Upper lobe of left lung (tissue), 4 donors: ENCODE results near the gene STYXL2.

Experiments used
- CTCF ChIP-seq, 6 experiments: fragments of 450-650 bp in 4 of 6; fragments of 200-600 bp in 2 of 6; sonication (generic) in 2 of 6; IDR thresholded peaks; one replicate each; pipeline ENCODE4 v1.5.1; 2016 to 2019; ENCODE audit warnings: antibody characterized with exemption in 6 of 6
- EP300 ChIP-seq, 4 donors: sonication (generic); formaldehyde crosslinking; IDR thresholded peaks; one replicate each; pipeline ENCODE4 v1.5.1; 2017; ENCODE audit warnings: antibody characterized with exemption in 4 of 4, control low read depth in 2 of 4
- POLR2A ChIP-seq, 4 donors: fragments of 450-650 bp; IDR thresholded peaks; one replicate each; pipeline ENCODE4 v1.5.1; 2016 to 2017; ENCODE audit warnings: antibody characterized with exemption in 4 of 4, mild to moderate bottlenecking in 2 of 4
- POLR2AphosphoS5 ChIP-seq, 2 donors: sonication (generic); formaldehyde crosslinking; IDR thresholded peaks; one replicate each; pipeline ENCODE4 v1.5.1; 2017; ENCODE audit warnings: antibody characterized with exemption in 2 of 2

GRCh38 chr1:167059809-167060107 is 34.1 kb upstream of the STYXL2 start:
- TF ChIP-seq POLR2AphosphoS5 (IDR thresholded peaks at IDR 0.05) (no peak), CTCF (IDR thresholded peaks at IDR 0.05) (no peak), POLR2A (IDR thresholded peaks at IDR 0.05) (no peak), EP300 (IDR thresholded peaks at IDR 0.05) (no peak)
